ENCODE results near the gene OGFR. TPM values are rescaled to one million over a fixed set of nuclear protein-coding genes. Genes with fewer than 3 reads are reported as not detected.

The OGFR gene
- polyA plus RNA-seq, 1 donor: 14.7 TPM

DNA sequence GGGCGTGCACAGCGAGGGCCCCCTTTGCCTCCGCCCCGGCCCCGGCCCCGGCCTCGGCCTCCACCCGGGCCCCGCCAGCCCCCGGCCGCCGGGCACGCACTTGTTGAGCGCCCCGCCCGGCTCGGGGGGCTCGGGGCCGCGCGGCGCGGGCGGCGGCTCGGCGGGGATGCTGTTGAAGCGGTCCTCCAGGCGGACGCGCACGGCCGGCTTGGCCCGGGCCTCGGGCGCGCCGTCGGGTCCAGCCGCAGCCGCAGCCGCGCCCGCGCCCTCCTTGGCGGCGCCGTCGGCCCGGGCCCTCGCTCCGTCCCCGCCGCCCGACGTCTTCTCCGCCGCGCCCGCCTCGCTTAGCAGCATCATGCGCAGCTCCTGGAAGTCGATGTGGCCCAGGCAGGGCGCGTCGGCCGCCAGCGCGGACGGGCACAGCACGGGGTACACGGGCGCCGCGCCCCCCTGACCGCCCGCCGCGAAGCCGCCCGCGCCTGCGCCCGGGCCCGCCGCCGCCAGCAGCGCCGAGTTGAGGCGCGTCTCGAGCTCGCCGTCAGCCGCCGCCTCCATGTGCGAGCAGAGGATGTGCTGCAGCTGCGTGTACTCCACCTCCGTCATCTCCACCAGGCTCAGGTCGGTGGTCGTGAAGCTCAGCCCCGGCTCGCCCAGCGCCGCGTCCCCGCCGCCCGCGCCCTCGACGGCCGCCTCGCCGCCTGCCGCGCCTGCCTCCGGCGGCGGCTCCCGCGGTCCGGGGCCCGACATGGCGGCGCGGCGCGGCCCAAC, 56.5 kb downstream of the OGFR start:
- no peak for DNase-seq (ENCODE audit: low read depth)

DNA sequence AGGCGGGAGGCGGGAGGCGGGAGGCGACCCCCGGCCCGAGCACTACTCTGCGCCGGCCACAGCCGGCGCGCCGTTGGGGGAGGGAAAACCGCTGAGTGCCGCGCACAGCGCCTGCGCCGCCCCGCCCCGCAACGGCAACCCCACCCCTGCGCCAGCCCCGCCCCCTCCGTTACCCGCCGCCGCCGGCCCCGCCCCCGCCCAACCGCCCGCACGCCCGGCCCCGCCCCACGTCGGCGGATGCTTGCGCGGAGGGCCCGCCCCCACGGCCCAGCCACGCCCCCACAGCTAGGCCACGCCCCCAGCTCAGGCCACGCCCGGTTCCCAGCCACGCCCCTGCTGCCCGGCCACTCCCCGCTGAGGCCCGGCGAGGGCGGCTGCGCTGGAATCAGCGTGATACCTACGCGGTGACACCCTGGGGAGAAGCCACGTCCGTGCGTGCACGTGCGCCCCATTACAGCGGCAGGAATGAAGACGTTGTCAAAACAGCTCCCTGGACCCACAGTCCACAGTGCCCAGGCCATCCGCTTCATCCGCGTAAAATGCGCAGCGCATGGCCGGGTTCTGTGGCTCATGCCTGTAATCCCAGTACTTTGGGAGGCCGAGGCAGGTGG, 57.2 kb downstream of the OGFR start, which contains the start of gene TCFL5:
Gene TCFL5 (minus strand): TSS at position 97 of the 611 bp plus-strand sequence. CDS start 152 bp downstream, outside the sequence.
- DNase-seq (ENCODE audit: low read depth): no peak

Other genes starting within 250 kb of the OGFR start
- gene SLCO4A1, start 162.3 kb upstream of the OGFR start, polyA plus RNA-seq (ENCODE audit: insufficient read length): 0.30 TPM
- gene NTSR1, start 96.0 kb upstream of the OGFR start, polyA plus RNA-seq (ENCODE audit: insufficient read length): 0.10 TPM
- gene MRGBP, start 8.4 kb upstream of the OGFR start, polyA plus RNA-seq (ENCODE audit: insufficient read length): 9.7 TPM
- 6.1 TPM for gene COL9A3, start 12.2 kb downstream of the OGFR start, polyA plus RNA-seq (ENCODE audit: insufficient read length)
- gene TCFL5, start 57.0 kb downstream of the OGFR start, polyA plus RNA-seq (ENCODE audit: insufficient read length): 7.6 TPM
- 33.3 TPM for gene DIDO1, start 121.7 kb downstream of the OGFR start, polyA plus RNA-seq (ENCODE audit: insufficient read length)
- 29.0 TPM for gene GID8, start 133.3 kb downstream of the OGFR start, polyA plus RNA-seq (ENCODE audit: insufficient read length)
- gene SLC17A9, start 147.9 kb downstream of the OGFR start, polyA plus RNA-seq (ENCODE audit: insufficient read length): 0.54 TPM
- gene BHLHE23, start 202.1 kb downstream of the OGFR start, polyA plus RNA-seq (ENCODE audit: insufficient read length): not detected

All from forelimb muscle (tissue), 1 donor.